ENCODE results near the gene ACKR2. TPM values are rescaled to one million over a fixed set of nuclear protein-coding genes. Genes with fewer than 3 reads are reported as not detected.

The ACKR2 gene
- polyA plus RNA-seq, 3 donors: 1.8 to 2.0 (median 1.9) TPM

DNA sequence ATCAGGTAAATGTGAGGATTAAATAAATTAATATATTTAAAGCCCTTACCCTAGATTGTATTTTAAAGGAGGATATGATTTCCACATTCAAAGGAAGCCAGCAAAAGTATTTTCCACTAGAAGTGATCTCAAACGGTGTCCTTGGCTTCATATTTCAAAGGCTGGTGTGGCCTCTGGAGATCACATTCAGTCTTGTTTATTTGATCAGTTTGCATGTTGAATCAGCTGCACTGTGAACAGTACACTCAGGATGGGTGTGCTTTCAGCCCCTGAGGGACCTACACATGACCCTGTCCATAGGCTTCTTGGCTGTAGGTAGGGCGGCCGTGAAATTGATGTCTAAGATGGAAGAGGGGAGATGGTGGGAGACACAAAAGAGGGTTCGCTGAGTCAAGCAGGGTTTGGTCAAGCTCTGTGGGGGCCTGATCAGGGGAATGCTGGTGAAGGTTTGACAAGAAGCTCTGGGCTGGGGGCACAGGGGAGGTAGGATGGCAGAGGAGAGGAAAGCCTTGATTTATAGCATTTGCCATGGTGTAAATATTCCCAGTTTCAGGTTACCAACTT is 44.6 kb downstream of the ACKR2 start:
- no peak for DNase-seq (ENCODE audit: low read depth in 3 of 3, low spot score in 2 of 3)

DNA sequence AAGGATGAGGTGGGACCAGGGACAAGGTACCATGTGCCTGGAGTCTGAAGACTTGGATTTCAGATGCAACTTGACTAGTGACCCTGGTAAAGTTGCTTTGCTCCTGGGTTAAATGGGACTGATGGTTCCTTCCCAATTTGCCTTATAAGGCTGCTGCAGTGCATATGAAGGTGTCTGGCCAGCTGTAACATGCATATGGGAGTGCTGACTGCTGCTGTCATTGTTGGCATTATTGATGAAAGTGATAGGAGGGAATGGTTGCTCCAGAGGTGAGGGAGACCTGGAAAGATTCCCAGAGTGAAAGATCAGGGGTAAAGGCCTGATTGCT is 45.9 kb downstream of the ACKR2 start:
- no peak for DNase-seq (ENCODE audit: low read depth in 3 of 3, low spot score in 2 of 3)

DNA sequence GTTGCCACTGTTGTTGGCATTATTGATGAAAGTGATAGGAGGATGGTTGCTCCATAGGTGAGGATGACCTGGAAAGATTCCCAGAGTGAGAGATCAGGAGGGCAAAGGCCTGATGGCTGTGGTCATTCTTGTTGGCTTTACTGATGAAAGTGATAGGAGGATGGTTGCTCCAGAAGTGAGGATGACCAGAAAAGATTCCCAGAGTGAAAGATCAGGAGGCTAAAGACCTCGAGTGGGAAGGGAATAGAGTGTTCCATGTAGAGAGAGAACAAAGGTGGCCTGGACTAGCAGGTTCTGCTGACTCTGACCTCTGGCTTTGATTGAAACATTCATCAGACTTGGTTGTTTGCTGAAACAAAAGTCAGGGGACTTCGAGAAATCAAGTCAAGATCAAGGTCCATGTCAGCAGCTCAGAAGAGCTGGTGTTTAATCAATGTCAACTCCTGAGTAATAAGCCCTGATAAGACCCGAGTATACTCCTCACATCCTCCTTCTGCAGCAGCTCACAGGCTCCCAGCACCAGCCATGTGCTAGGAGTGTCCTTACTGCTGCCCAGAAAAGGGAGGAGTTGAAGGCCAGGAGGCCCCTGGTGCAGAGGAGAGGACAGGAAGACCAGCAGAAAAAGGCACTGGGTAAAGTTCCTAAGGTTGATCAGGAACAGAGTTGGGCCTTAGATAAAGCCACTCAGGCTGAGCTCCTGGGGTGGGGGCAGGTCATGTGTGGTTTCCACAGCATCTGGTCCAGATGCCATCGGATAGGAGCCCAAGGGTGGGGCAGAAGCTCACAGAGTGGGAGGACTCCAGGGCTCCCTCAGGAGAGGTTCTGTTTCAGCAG is 46.5 kb downstream of the ACKR2 start:
- no peak for DNase-seq (ENCODE audit: low read depth in 3 of 3, low spot score in 2 of 3)

- no peak for DNase-seq (ENCODE audit: low read depth in 3 of 3, low spot score in 2 of 3)
Observed at GRCh38 chr3:42856544-42856943, 47.3 kb downstream of the ACKR2 start.

DNA sequence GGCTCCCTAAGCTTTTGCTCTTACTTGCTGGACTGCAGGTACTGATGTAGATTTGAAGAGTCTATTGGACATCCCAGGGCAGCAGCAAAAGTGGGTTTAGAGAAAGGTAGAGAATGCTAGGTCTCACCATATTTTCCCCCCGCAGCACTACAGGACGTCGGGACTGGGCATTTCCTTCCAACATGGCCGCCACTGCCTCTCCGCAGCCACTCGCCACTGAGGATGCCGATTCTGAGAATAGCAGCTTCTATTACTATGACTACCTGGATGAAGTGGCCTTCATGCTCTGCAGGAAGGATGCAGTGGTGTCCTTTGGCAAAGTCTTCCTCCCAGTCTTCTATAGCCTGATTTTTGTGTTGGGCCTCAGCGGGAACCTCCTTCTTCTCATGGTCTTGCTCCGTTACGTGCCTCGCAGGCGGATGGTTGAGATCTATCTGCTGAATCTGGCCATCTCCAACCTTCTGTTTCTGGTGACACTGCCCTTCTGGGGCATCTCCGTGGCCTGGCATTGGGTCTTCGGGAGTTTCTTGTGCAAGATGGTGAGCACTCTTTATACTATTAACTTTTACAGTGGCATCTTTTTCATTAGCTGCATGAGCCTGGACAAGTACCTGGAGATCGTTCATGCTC is 55.2 kb downstream of the ACKR2 start:
- DNase-seq (ENCODE audit: low read depth in 3 of 3, low spot score in 2 of 3): no peak

GRCh38 chr3:42865256-42865655 is 56.0 kb downstream of the ACKR2 start:
- no peak for DNase-seq (ENCODE audit: low read depth in 3 of 3, low spot score in 2 of 3)

DNA sequence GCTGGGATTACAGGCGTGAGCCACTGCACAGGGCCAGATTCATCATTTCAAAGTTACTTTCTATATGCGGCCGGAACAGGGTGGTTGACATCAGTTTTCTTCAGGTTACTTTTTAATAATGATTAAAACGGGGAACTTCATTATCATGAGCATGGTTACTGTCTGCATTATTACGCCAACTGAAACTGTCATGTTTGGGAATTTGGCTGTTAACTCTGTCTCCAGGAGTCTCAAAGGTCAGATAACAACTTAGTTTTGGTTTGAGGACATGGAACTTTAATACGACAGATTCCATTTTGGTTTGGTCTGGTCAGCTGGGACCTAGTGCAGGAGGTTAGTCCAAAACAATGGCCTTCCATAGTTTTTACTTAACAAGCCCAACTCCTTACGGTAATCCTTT is 57.9 kb downstream of the ACKR2 start:
- DNase-seq (ENCODE audit: low read depth in 3 of 3, low spot score in 2 of 3): no peak

- no peak for DNase-seq (ENCODE audit: low read depth in 3 of 3, low spot score in 2 of 3)
Observed at GRCh38 chr3:42868841-42869240, 59.6 kb downstream of the ACKR2 start.

DNA sequence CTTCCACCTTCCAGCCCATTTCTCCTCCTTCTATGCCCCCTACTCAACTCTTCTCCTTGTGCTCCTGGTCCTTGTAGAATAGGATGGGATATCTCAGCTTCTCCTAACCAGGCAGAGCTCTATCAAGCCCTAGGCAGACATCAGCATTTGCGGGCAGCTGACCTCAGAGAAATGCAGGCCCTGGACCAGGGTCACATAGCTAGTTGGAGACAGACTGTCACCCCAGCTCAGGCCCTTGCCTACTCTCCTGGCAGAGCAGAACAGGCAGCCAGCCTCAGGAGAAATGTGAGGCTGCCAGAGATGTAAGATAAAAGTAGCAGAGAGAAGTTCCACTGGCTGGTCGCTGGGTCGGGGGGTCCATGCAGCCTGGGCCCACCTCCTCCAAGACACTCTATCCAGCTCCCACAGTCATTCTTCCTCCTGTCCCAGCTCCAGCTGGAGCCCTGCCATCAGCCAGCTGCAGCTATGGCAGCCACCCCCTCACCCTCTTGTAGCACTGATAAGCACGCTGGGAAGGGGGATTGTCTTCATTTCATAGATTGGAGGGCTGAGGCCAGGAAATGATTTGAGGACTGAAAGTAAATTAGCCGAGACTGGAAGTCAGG is 62.4 kb downstream of the ACKR2 start:
- DNase-seq (ENCODE audit: low read depth in 3 of 3, low spot score in 2 of 3): no peak

DNA sequence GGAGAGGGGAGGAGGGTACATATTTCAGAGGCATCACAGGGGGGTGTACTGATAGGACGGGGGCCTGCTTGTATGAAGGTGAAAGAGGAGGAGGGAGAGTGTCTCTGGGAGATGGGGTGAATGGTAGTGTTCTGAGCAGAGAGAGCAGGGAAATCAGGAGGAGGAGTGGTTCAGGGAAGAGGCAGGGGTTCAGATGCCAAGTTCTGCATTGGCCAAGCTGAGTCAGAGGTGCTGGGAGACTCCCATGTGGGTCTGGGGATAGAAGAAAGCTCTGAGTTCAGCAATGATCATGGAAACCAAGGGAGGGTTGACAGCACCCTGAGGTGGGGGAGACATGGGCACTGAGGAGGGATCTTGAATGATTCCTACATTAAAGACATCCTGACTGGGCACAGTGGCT is 63.5 kb downstream of the ACKR2 start:
- DNase-seq (ENCODE audit: low read depth in 3 of 3, low spot score in 2 of 3): no peak

- DNase-seq (ENCODE audit: low read depth in 3 of 3, low spot score in 2 of 3): no peak
Observed at GRCh38 chr3:42873221-42873982, 64.2 kb downstream of the ACKR2 start.

DNA sequence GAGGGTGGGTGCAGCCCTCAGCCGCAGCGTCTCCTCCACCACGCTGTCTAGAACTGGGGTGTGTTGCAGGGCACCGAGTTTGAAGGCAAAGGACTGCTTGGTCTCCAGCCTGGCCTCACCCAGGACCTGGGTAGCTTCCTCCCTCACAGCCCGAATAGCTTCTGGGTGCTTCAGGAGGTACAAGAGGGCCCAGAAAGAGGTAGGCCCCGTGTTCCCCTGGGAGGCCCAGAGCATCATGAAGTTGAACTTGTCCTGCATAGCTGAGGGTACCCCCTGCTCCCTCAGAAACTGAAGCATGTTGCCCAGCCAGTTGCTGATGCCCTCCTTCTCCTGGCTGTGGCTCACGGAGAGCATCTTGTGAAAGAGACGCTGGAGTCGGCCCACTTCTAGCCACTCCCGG is 65.5 kb downstream of the ACKR2 start:
- DNase-seq (ENCODE audit: low read depth in 3 of 3, low spot score in 2 of 3): no peak

GRCh38 chr3:42875325-42876151 is 66.3 kb downstream of the ACKR2 start, which contains the start of gene CYP8B1:
Gene CYP8B1 (minus strand): TSS chr3:42875879. CDS start chr3:42875816, 63 bp downstream.
- no peak for DNase-seq (ENCODE audit: low read depth in 3 of 3, low spot score in 2 of 3)

- no peak for DNase-seq (ENCODE audit: low read depth in 3 of 3, low spot score in 2 of 3)
Observed at GRCh38 chr3:42876401-42876800, 67.2 kb downstream of the ACKR2 start.

GRCh38 chr3:42876940-42877720 is 67.9 kb downstream of the ACKR2 start:
- no peak for DNase-seq (ENCODE audit: low read depth in 3 of 3, low spot score in 2 of 3)

- no peak for DNase-seq (ENCODE audit: low read depth in 3 of 3, low spot score in 2 of 3)
Observed at GRCh38 chr3:42877881-42878280, 68.6 kb downstream of the ACKR2 start.

DNA sequence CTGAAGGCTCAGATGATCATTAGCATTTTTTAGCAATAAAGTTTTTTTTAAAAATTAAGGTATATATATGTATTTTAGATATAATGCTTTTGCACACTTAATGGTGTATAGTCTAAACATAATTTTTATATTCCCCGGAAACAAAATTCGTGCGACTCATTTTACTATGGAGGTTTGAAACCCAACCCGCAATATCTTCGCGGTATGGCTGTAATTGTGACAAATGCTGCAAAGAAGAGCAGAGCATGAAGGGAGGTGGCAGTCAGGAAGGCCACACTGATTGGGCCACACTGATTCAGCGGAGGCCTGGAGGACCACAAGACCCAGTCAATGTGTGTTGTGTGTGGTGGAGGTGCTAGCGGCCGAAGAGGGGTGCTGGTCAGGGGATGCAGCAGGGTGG is 70.9 kb downstream of the ACKR2 start:
- no peak for DNase-seq (ENCODE audit: low read depth in 3 of 3, low spot score in 2 of 3)

DNA sequence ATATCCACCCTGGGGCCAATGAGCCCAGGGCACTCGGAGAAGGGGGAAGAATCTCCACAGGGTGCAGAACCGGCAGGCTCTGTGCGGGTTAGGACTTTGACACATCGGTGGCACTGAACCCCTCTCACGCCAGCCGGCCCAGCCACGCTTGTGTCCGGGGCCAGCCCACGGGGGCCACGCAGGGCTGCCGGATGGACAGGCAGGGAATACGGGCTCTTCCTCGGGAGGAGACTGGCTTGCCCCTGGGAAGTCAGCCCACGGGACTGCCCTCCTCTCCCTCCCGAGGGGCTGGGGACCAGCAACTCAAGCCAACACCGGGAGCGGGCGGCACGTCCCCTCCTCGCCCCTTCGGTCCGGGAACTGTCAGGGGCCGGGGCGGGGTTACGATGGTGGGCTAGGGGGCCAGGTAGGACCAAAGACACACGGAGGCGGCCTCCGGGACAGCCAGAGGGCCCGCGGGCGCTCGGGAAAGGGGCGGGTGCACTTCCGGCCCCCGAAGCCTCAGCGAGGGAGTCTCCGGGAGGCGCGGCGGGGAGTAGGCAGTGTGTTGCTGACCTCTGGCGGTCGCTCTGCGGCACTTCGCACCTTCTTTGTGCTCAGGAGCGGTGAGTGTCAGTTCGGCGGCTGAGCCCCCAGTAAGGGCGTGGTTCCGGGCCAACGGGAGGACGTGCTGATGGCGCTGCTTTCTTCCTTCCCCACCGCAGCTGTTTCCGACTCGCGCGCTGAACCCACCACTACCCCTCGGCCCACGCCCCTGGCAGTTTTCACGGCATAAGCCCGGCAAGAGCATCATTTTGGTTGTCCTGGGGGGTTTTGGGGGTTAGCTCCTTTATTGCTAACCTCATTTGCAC is 71.6 kb downstream of the ACKR2 start:
- peak; percentile 53 to 64 (median 62) for DNase-seq (ENCODE audit: low read depth in 3 of 3, low spot score in 2 of 3)
